HG03342 (cell line): ENCODE data around the gene ADGRG6.
"Not testable (repeated sequence)": the region's sequence is repeated elsewhere in the genome, so short reads cannot be mapped to it uniquely, and the experiment has no call there.

ENCODE experiments used
- ATAC-seq: cut with Tn5 transposase; IDR thresholded peaks from one replicate; pipeline ENCODE4 v1.9.1; 2021; ENCODE audit warnings: mild to moderate bottlenecking, moderate library complexity; ENCODE audit not compliant: unreplicated experiment

Gene ADGRG6

GRCh38 chr6:142400495-142400894, 98.7 kb downstream of the ADGRG6 start:
- no peak for ATAC-seq

GRCh38 chr6:142401838-142402237, 100.0 kb downstream of the ADGRG6 start:
- ATAC-seq, result no peak

- no peak for ATAC-seq
Measured at GRCh38 chr6:142404751-142405150, 102.9 kb downstream of the ADGRG6 start.

- no peak for ATAC-seq
Measured at GRCh38 chr6:142406131-142406530, 104.3 kb downstream of the ADGRG6 start.

DNA sequence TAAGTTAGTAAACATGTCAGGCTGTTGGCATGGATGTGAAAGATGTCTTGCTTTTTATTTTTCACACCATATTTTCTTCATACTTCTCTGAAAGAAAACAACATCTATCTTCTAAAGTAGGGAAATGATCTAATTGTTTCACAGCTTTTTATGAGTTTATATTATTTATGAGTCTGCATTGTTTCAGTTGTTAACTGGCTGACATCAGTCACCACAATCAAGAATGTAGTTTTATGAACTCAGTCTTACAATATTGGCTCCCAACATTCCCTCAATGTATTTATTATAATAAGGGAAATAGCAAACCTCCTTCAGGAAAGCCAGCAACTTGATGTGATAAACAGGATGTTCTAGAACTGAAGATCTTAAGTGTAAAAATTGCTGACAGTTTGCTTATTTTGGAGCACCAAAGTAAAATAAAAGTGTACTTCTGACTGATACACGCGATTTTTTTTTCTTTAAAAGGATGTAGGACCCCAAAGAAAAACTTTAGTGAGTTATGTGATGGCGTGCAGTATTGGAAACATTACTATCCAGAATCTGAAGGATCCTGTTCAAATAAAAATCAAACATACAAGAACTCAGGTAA, 106.0 kb downstream of the ADGRG6 start:
- no peak for ATAC-seq

- ATAC-seq, result no peak
Measured at GRCh38 chr6:142408409-142408808, 106.6 kb downstream of the ADGRG6 start.

- ATAC-seq, result no peak
Measured at GRCh38 chr6:142409794-142410193, 108.0 kb downstream of the ADGRG6 start.

- no peak for ATAC-seq
Measured at GRCh38 chr6:142411145-142411544, 109.3 kb downstream of the ADGRG6 start.

DNA sequence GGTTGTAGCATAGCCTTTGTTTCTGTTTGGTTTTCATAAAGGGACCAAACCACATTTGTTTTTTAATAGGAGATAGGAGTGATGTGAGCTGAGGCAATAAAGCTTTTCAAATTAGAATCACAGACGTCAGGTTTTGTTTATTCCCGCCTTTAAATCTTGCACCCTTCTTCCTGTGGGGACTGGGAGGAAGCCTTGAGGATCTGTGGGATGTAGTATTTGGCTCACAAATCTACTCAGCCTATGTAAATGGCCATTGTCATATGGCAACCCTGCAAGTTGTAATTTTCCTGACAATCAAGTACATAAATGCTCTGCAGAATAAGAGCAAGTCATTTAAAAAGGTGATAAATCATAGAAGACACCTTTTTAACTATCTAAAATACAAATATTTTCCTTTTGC, 110.4 kb downstream of the ADGRG6 start:
- ATAC-seq, result no peak

GRCh38 chr6:142412658-142413057, 110.9 kb downstream of the ADGRG6 start:
- no peak for ATAC-seq

DNA sequence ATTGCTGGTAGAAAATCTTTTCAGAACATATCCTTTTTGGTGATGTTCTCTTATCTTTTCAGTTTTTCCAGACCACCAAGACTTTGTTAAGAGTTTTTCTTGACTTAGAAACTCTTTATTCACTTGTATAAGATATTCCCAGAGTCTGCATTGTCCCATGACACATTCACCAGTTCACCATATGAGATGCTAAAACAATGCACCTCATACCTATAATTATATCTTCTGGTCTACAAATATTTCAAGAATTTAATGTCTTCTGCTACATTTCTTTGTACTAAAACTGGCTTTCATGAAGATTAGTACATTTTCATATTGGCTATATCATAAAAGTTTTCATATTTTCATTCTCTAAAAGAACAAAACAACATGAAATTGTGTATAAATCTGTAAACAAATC, 111.3 kb downstream of the ADGRG6 start:
- ATAC-seq, result no peak

DNA sequence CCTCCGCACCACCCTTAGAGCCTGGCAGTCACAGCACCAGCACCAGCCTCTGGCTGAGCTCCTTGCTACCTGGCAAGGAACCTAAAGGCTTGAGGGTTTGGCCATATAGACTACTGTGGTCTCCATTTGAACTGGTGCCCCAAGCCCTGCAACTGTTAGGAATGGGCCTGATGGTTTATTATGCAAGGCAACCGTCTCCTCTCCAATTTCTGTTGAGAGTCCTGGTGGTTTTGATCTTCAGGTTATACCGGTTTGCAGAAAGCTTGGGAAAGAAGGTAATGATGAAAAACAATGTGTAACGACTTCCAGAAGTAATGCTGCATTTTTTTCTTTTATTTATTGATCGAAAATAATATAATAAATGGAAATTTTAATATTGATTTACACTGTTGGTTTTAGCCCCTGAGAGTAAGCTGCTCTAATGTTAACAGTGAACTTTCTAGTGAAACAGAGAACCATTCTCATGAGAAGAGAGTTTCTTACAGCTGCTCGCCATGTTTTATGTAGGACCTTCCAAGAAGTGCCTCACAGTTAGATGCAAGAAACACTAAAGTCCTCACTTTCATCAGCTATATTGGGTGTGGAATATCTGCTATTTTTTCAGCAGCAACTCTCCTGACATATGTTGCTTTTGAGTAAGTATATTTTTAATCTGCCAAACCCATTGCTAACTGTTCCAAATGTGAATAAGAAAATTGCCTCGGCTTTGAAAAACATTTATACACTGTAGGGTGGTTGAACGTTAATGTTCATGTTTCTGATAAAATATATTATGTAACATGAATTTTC, 112.8 kb downstream of the ADGRG6 start:
- ATAC-seq, result no peak

- no peak for ATAC-seq
Measured at GRCh38 chr6:142416179-142416578, 114.4 kb downstream of the ADGRG6 start.

DNA sequence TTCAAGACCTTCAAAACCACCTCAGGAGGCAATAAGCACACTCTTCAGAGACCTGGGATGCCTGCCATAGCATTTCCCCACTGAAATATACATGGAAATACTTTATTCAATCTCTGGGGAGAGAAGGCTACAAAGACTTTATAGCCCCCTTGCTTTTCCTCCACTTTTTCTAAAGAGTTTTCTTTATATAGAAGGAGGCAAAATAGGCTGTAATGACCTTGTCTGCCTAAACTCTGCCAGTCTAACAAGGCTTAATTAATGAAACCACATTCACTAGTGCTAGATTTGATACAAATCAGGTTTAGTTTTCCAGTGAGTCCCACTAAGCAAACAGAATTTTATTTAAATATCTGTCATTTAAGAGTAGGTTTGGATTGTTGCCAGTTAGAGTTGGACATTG, 114.9 kb downstream of the ADGRG6 start:
- no peak for ATAC-seq

- no peak for ATAC-seq
Measured at GRCh38 chr6:142417331-142417750, 115.5 kb downstream of the ADGRG6 start.

- no peak for ATAC-seq
Measured at GRCh38 chr6:142419071-142419470, 117.3 kb downstream of the ADGRG6 start.

GRCh38 chr6:142420802-142421201, 119.0 kb downstream of the ADGRG6 start:
- ATAC-seq, result no peak

GRCh38 chr6:142421285-142422117, 119.7 kb downstream of the ADGRG6 start:
- ATAC-seq, result no peak

GRCh38 chr6:142426444-142427132, 124.8 kb downstream of the ADGRG6 start:
- ATAC-seq, result not testable (repeated sequence)

GRCh38 chr6:142428468-142428867, 126.7 kb downstream of the ADGRG6 start:
- ATAC-seq, result not testable (repeated sequence)

DNA sequence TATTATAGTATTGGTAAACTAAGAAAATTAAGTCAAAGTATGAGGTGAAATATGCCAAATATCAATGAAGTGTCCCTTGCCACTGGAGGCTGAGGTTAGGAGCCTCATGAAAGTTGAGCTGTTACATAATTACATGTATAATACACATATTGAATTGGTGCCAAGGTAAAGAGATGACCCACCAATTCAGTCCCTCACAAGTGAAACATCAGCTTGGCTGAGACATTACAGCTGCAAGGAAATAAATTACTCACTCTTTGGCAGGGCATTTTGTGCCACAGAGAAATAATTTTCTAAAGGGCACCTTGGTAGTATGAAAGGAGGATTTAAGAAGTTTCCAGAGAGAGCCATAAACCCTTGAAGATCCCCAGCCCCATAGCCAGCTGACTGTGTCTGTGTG, 127.4 kb downstream of the ADGRG6 start:
- ATAC-seq, result no peak
